ENCODE data around the gene HAT1.
"Not testable (repeated sequence)": the region's sequence is repeated elsewhere in the genome, so short reads cannot be mapped to it uniquely, and the experiment has no call there.

HAT1 gene

GRCh38 chr2:171983924-171984323 is 61.7 kb downstream of the HAT1 start:
- DNase-seq = not testable (repeated sequence)

GRCh38 chr2:171985076-171985475 is 62.8 kb downstream of the HAT1 start:
- no peak for DNase-seq

DNA sequence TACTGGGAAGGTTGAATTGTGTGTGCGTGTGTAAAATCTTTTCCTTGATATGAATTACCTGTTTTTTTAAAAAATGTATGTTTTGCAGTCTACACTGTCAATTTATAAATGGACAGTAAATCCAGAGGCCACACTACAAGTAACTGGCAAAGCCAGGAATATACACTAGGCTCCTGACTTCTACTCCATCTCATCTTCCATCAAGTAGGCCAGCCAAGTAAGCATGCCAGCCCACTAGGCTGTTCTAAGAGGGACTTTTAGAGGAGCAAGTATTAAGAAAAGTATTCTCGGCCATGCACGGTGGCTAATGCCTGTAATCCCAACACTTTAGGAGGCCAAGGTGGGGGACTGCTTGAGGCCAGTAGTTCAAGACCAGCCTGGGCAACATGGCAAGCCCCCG is 64.5 kb downstream of the HAT1 start:
- no peak for DNase-seq

- no peak for DNase-seq
Observed at GRCh38 chr2:171991027-171991426, 68.8 kb downstream of the HAT1 start.

- no peak for DNase-seq
Observed at GRCh38 chr2:171995586-171995985, 73.3 kb downstream of the HAT1 start.

- DNase-seq = no peak
Observed at GRCh38 chr2:171996021-171996420, 73.8 kb downstream of the HAT1 start.

- not testable (repeated sequence) for DNase-seq
Observed at GRCh38 chr2:171997031-171997430, 74.8 kb downstream of the HAT1 start.

GRCh38 chr2:171999161-171999560 is 76.9 kb downstream of the HAT1 start:
- DNase-seq = no peak

- DNase-seq = peak; percentile 85 to 89
Observed at GRCh38 chr2:171999604-172000469, 77.6 kb downstream of the HAT1 start, which contains the start of gene METAP1D. Gene METAP1D (plus strand): TSS chr2:171999953. CDS start chr2:171999970, 17 bp downstream.

GRCh38 chr2:172000696-172001361 is 78.6 kb downstream of the HAT1 start:
- DNase-seq = no peak

- no peak for DNase-seq
Observed at GRCh38 chr2:172007372-172007771, 85.1 kb downstream of the HAT1 start.

DNA sequence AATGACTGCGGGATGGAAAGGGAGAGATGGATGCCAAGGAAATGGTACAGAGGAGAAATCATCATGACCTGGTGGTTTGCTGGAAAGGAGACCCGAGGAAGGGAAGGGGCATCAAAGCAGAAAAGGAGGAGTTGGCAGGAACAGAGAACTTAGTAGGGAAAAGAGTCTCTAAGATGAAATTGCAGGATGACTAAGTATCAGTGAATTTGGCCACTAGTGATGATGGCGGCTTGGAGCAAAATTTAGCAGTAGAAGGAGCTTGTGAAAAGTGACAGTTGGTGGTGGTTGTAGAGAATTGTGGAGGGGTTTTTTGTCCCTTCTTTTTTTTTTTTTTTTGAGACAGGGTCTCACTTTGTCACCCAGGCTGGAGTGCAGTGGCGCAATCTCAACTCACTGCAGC is 87.6 kb downstream of the HAT1 start:
- DNase-seq = no peak

- DNase-seq = peak in 1 of 2 donors; percentile 21
Observed at GRCh38 chr2:172011812-172012575, 89.7 kb downstream of the HAT1 start.

DNA sequence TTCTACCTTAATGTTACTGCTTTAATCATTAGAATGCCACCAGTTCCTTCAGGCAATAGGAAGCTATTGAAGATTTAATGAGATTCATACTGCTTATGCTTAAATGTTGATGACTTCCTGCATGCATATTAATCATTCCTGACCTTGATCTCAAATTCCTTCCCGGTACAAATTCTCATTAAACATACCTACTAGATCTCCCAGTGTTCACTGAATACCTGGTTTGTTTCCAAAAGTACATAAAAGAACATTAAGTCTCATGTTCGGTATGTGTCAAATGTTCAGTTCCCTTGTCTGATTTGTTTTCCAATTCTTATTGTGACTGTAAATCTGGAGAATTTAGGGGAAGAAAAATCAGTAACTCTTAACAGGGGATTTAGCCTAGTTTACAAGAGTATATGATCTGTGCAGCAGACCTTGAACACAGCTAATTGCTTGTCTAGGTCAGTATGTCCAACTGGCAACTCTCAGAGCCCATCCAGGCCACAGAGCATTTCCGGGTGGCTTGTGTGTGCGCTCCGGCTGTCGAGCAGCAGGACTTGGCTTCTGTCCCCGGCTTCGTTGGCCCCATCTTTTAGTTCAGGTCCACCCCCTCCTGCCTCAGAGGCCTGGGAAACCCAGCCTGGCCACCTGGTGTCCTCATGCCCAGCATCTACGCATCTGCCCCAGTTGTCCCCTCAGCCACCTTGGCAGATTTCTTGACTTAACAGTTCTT is 90.6 kb downstream of the HAT1 start:
- no peak for DNase-seq

- no peak for DNase-seq
Observed at GRCh38 chr2:172013396-172013795, 91.1 kb downstream of the HAT1 start.

- DNase-seq = no peak
Observed at GRCh38 chr2:172021074-172021931, 99.0 kb downstream of the HAT1 start.

- DNase-seq = no peak
Observed at GRCh38 chr2:172021955-172022354, 99.7 kb downstream of the HAT1 start.

GRCh38 chr2:172031536-172031935 is 109.3 kb downstream of the HAT1 start:
- no peak for DNase-seq
